Stimulated activated CD4-positive, alpha-beta T cell treated with anti-CD3 and anti-CD28 coated beads, Interleukin-4, amount 100 ng/mL, for 4 hours (primary cell): ENCODE data around the gene HOMEZ.
"Not testable (repeated sequence)": the region's sequence is repeated elsewhere in the genome, so short reads cannot be mapped to it uniquely, and the experiment has no call there.

Source experiments
- DNase-seq, 2 experiments: peaks; one replicate each; pipeline ENCODE4 v3.0.0-alpha.2; 2020

HOMEZ gene

GRCh38 chr14:23275412-23275811, 10.5 kb downstream of the HOMEZ start:
- no peak for DNase-seq

- DNase-seq = no peak
Measured at GRCh38 chr14:23269193-23269592, 16.7 kb downstream of the HOMEZ start.

- not testable (repeated sequence) for DNase-seq
Measured at GRCh38 chr14:23260849-23261248, 25.1 kb downstream of the HOMEZ start.

- no peak for DNase-seq
Measured at GRCh38 chr14:23259426-23259825, 26.5 kb downstream of the HOMEZ start.

GRCh38 chr14:23258256-23258655, 27.7 kb downstream of the HOMEZ start:
- DNase-seq = no peak

- DNase-seq = no peak
Measured at GRCh38 chr14:23252420-23253333, 33.3 kb downstream of the HOMEZ start.

- no peak for DNase-seq
Measured at GRCh38 chr14:23252006-23252405, 33.9 kb downstream of the HOMEZ start.

- no peak for DNase-seq
Measured at GRCh38 chr14:23249824-23250223, 36.1 kb downstream of the HOMEZ start.

- no peak for DNase-seq
Measured at GRCh38 chr14:23248601-23249000, 37.3 kb downstream of the HOMEZ start.

GRCh38 chr14:23245282-23245681, 40.6 kb downstream of the HOMEZ start:
- no peak for DNase-seq

- DNase-seq = no peak
Measured at GRCh38 chr14:23243066-23243465, 42.9 kb downstream of the HOMEZ start.

- DNase-seq = no peak
Measured at GRCh38 chr14:23242076-23242475, 43.9 kb downstream of the HOMEZ start.

GRCh38 chr14:23241061-23241715, 44.7 kb downstream of the HOMEZ start:
- not testable (repeated sequence) for DNase-seq

GRCh38 chr14:23240661-23241060, 45.3 kb downstream of the HOMEZ start:
- DNase-seq = no peak

GRCh38 chr14:23237772-23238594, 47.9 kb downstream of the HOMEZ start, which contains the start of gene RNF212B:
Gene RNF212B (plus strand): TSS chr14:23237936. CDS start chr14:23240346, 2,410 bp downstream.
- peak; percentile 84 to 86 for DNase-seq

- not testable (repeated sequence) for DNase-seq
Measured at GRCh38 chr14:23232241-23232808, 53.6 kb downstream of the HOMEZ start.

- DNase-seq = no peak
Measured at GRCh38 chr14:23228812-23229211, 57.1 kb downstream of the HOMEZ start.

GRCh38 chr14:23227566-23227965, 58.4 kb downstream of the HOMEZ start:
- no peak for DNase-seq

- DNase-seq = not testable (repeated sequence)
Measured at GRCh38 chr14:23224958-23225357, 61.0 kb downstream of the HOMEZ start.
